GM21447 (cell line): ENCODE results near the gene ITGB8.

Experiments
- ATAC-seq: cut with Tn5 transposase; IDR thresholded peaks from one replicate; pipeline ENCODE4 v1.9.1; 2021; ENCODE audit not compliant: unreplicated experiment

ITGB8 gene

DNA sequence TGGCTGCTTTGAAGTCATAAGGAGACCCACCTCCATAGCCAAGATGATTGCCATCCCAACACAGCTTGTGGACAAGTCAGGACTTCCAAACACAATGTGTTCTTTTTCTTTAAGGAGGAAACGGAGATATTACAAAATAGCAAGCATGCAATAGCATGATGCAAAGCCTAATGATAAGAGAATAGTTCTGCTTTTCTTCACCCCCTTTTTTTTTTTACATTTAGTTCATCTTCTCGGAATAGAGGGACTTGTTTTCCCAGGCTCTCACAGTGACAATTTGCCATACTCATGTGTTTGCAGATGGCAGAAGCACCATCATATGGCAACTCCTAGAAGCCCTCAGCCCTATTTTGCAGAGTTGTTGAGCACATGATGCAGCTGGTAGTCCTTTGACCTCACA lies 119.8 kb downstream of the ITGB8 start:
- ATAC-seq, result no peak

DNA sequence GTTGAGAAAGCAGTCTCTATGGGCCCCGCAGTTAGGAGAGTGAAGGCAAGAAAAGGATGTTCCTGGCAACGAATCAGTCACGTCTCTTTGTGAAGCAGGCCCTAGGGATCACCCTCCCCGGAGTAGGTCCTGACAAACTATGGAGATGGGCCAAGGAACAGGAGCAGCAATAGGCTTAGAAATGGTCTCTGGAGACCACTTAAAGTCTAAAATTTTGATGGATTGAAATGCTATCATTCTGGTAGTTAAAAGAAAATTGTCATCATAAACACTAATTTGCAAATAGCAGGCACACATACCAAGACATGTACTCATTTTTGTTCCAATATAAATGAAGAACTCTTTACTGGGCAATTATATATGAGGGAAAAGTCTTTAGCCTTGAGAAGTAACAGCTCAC lies 123.5 kb downstream of the ITGB8 start:
- ATAC-seq, result no peak

DNA sequence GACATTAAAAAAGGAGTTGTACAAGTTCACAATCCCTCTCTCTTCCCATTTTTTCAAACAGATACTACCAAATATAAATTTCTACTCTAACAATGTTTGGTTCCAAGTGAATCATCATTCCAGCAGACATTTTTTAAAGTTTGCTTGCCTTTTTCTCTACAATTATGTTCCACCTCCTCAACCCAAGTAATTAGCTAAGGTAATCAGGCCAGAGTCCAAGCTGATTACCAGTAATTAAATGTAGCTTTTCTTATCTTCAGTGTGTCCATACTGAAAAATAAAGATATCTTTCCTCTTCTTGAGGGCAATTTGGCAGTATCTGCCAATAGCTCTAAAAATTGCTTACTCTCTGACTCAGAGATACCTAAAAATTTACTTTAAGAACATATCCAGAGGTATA lies 126.0 kb downstream of the ITGB8 start:
- no peak for ATAC-seq

DNA sequence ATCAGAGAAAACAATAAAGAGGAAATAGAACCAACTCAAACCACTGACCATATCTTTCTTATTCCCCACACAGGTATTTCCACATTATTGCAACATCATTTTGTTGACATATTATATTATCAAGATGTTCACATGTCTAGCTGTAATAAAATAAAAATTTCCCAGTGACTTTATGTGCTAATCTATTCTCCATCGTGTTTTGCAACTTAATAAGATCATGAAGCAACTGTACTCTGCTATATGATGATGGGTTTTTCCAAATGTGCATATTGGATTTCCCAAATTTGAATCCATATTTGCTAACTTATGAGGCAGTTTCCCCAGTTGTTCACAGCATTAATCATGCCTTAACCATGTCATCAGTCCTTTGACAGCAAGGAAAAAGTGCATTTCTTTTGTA lies 127.8 kb downstream of the ITGB8 start:
- no peak for ATAC-seq

DNA sequence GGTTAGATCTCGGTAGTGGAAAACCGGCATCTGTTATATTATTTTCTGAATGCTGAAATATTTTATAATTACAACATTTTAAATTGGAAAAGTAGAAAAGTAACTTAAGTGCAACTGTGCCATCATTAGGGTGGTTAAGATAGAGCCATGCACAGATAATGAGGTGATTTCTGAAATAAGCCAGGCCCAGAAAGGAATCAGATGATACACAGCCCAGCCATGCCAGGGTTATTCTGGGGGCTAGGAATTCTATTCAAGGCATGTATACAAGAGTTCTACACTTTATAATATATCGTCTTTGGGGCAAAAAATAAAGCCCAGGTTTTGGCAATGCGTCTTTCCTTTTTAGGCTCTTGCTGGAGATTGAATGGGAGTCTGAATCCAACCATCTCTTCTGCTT lies 128.7 kb downstream of the ITGB8 start:
- no peak for ATAC-seq

DNA sequence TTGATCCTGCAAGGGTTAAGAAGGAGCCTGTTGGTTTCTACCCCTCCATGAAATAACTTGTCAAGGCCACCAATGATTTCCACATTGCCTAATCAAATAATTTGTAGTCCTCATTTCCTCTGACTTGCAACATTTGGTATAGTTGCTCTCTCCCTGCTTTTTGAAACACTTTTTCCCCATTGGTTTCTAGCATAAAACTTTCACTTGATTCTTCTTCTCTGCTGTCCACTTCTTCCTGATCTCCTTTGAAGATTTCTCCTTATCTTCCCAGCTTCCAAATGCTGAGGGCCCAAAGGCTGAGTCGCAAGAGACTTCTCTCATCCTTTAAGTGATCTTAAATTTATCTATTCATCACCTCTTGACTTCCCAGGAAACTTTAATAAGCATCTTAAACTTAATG lies 134.2 kb downstream of the ITGB8 start:
- ATAC-seq, result no peak
